CD4-positive, alpha-beta T cell treated with Interleukin-2 at 100 ng/mL for 4 hours (primary cell): ENCODE measurements around the gene MKKS.
"Not testable (repeated sequence)": the region's sequence is repeated elsewhere in the genome, so short reads cannot be mapped to it uniquely, and the experiment has no call there.

Experiments used
- DNase-seq: peaks from one replicate; pipeline ENCODE4 v3.0.0-alpha.2; 2020; ENCODE audit warnings: low spot score

MKKS gene

GRCh38 chr20:10448270-10449156 is 14.5 kb upstream of the MKKS start:
- DNase-seq = no peak

- DNase-seq = peak; percentile 77
Measured at GRCh38 chr20:10447028-10447427, 13.0 kb upstream of the MKKS start.

- no peak for DNase-seq
Measured at GRCh38 chr20:10445758-10446157, 11.7 kb upstream of the MKKS start.

GRCh38 chr20:10443936-10444335 is 9.9 kb upstream of the MKKS start:
- DNase-seq = no peak

GRCh38 chr20:10438217-10438616 is 4.2 kb upstream of the MKKS start:
- DNase-seq = peak; percentile 37

GRCh38 chr20:10436053-10436699 is 2.2 kb upstream of the MKKS start:
- DNase-seq = no peak

GRCh38 chr20:10434832-10435812 is 1.1 kb upstream of the MKKS start, which contains the start of gene SLX4IP:
Gene SLX4IP (plus strand): TSS chr20:10435305. CDS start chr20:10458205, 22,900 bp downstream.
- peak; percentile 94 for DNase-seq

- DNase-seq = peak; percentile 84
Measured at GRCh38 chr20:10434467-10434831, 427 bp upstream of the MKKS start.

- no peak for DNase-seq
Measured at GRCh38 chr20:10433014-10433622, 904 bp downstream of the MKKS start.

GRCh38 chr20:10432079-10432478 is 1.9 kb downstream of the MKKS start:
- DNase-seq = no peak

- DNase-seq = no peak
Measured at GRCh38 chr20:10430704-10431103, 3.3 kb downstream of the MKKS start.

GRCh38 chr20:10430000-10430466 is 4.0 kb downstream of the MKKS start:
- peak; percentile 14 for DNase-seq

- DNase-seq = no peak
Measured at GRCh38 chr20:10429443-10429981, 4.5 kb downstream of the MKKS start.

- DNase-seq = no peak
Measured at GRCh38 chr20:10428008-10428407, 6.0 kb downstream of the MKKS start.

- peak; percentile 44 for DNase-seq
Measured at GRCh38 chr20:10427060-10427692, 6.8 kb downstream of the MKKS start.

- no peak for DNase-seq
Measured at GRCh38 chr20:10423735-10424134, 10.3 kb downstream of the MKKS start.

- no peak for DNase-seq
Measured at GRCh38 chr20:10419550-10420133, 14.4 kb downstream of the MKKS start.

- DNase-seq = not testable (repeated sequence)
Measured at GRCh38 chr20:10417218-10417617, 16.8 kb downstream of the MKKS start.

- no peak for DNase-seq
Measured at GRCh38 chr20:10415013-10415650, 18.9 kb downstream of the MKKS start.
